ENCODE data around the gene ERC1.
"Not testable (repeated sequence)": the region's sequence is repeated elsewhere in the genome, so short reads cannot be mapped to it uniquely, and the experiment has no call there.

Gene ERC1

GRCh38 chr12:1080520-1081223, 89.6 kb downstream of the ERC1 start:
- DNase-seq: no peak

- no peak for DNase-seq
Observed at GRCh38 chr12:1083151-1083888, 92.3 kb downstream of the ERC1 start.

GRCh38 chr12:1083889-1084262, 92.9 kb downstream of the ERC1 start:
- DNase-seq: peak; percentile 69 to 84

GRCh38 chr12:1091350-1091749, 100.3 kb downstream of the ERC1 start:
- DNase-seq: no peak

GRCh38 chr12:1093166-1093751, 102.2 kb downstream of the ERC1 start:
- peak; percentile 71 to 72 for DNase-seq

GRCh38 chr12:1094714-1095113, 103.7 kb downstream of the ERC1 start:
- no peak for DNase-seq

GRCh38 chr12:1099158-1099557, 108.1 kb downstream of the ERC1 start:
- no peak for DNase-seq

GRCh38 chr12:1099618-1100017, 108.6 kb downstream of the ERC1 start:
- not testable (repeated sequence) for DNase-seq

- DNase-seq: no peak
Observed at GRCh38 chr12:1102115-1102514, 111.1 kb downstream of the ERC1 start.

GRCh38 chr12:1102791-1103450, 111.9 kb downstream of the ERC1 start:
- DNase-seq: no peak

GRCh38 chr12:1103632-1104031, 112.6 kb downstream of the ERC1 start:
- DNase-seq: no peak

- no peak for DNase-seq
Observed at GRCh38 chr12:1104088-1104800, 113.2 kb downstream of the ERC1 start.

GRCh38 chr12:1107669-1108068, 116.6 kb downstream of the ERC1 start:
- DNase-seq: no peak

GRCh38 chr12:1108276-1108675, 117.3 kb downstream of the ERC1 start:
- DNase-seq: no peak

GRCh38 chr12:1115484-1116231, 124.6 kb downstream of the ERC1 start:
- DNase-seq: no peak

GRCh38 chr12:1117371-1117770, 126.3 kb downstream of the ERC1 start:
- DNase-seq: no peak

- DNase-seq: peak; percentile 83 to 87
Observed at GRCh38 chr12:1117970-1118563, 127.0 kb downstream of the ERC1 start.

GRCh38 chr12:1122786-1123185, 131.8 kb downstream of the ERC1 start:
- no peak for DNase-seq

- no peak for DNase-seq
Observed at GRCh38 chr12:1126091-1126490, 135.1 kb downstream of the ERC1 start.

GRCh38 chr12:1127021-1127420, 136.0 kb downstream of the ERC1 start:
- no peak for DNase-seq

- no peak for DNase-seq
Observed at GRCh38 chr12:1130164-1130563, 139.1 kb downstream of the ERC1 start.

GRCh38 chr12:1130571-1130970, 139.5 kb downstream of the ERC1 start:
- DNase-seq: no peak

Data from NCI-H2081 (cell line).